ENCODE measurements around the gene KPNA2. TPM values are rescaled to one million over a fixed set of nuclear protein-coding genes. Genes with fewer than 3 reads are reported as not detected.
"Not testable (repeated sequence)": the region's sequence is repeated elsewhere in the genome, so short reads cannot be mapped to it uniquely, and the experiment has no call there.

KPNA2 gene
- total RNA-seq, 2 donors from 2014 or later, result 43.2 to 143 TPM

- Histone ChIP-seq H3K9me3 (no peaks in the 10 kb centered on the region), H3K9ac (ENCODE audit: low read depth in 2 of 2, low read length in 2 of 2) (peak overlapping the region; percentile 63 to 75), H3K36me3 (no peaks in the 10 kb centered on the region), H3K4me1 (no peaks in the 10 kb centered on the region), H3K27me3 (no peaks in the 10 kb centered on the region), H3K4me3 (peak overlapping the region; percentile 98), H3K27ac (peak overlapping the region; percentile 70)
- intact Hi-C loops (cut with DNase I), result no loop called here
- DNase-seq, result no peak
- no peak for TF ChIP-seq CTCF (IDR thresholded peaks at IDR 0.05)
Observed at GRCh38 chr17:68036304-68037147, 991 bp downstream of the KPNA2 start.

- Histone ChIP-seq H3K9me3 (no peaks in the 10 kb centered on the region), H3K9ac (ENCODE audit: low read depth in 2 of 2, low read length in 2 of 2) (no peak overlapping the region), H3K4me3 (no peak overlapping the region), H3K4me1 (no peaks in the 10 kb centered on the region), H3K27ac (no peak overlapping the region), H3K27me3 (no peaks in the 10 kb centered on the region), H3K36me3 (no peaks in the 10 kb centered on the region)
- no peak for DNase-seq
- TF ChIP-seq CTCF (IDR thresholded peaks at IDR 0.05), result no peak
- intact Hi-C loops (cut with DNase I), result no loop called here
Observed at GRCh38 chr17:68047153-68047846, 11.8 kb downstream of the KPNA2 start.

GRCh38 chr17:68047890-68048542 lies 12.5 kb downstream of the KPNA2 start:
- H3K4me1 ChIP-seq, result not testable (repeated sequence)

DNA sequence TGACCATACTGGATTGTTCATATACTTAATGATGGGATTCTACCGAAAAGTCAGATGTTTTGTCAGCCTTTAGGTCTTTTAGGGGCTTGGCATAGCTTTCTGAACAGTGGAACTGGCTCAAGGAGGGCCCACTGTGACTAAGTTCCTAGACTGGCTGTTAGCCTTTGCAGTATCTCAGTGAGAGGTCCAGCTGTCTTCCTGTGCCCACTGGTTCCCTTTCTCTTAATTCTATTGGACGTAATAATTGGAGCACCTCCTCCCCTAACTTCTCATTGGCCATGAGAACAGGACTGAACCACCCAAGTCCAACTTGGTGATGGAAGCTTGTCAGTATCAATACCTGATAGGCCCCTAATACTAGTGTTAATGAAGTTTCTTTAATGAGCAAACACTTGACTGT lies 13.5 kb downstream of the KPNA2 start:
- intact Hi-C loops (cut with DNase I), result no loop called here
- DNase-seq, result no peak
- H3K36me3 ChIP-seq, result no peaks in the 10 kb centered on the region
- no peaks in the 10 kb centered on the region for H3K4me1 ChIP-seq
- H3K9ac ChIP-seq (ENCODE audit: low read depth in 2 of 2, low read length in 2 of 2), result no peak overlapping the region
- no peaks in the 10 kb centered on the region for H3K9me3 ChIP-seq
- TF ChIP-seq CTCF (IDR thresholded peaks at IDR 0.05), result no peak
- no peak overlapping the region for H3K4me3 ChIP-seq
- H3K27ac ChIP-seq, result no peak overlapping the region
- no peaks in the 10 kb centered on the region for H3K27me3 ChIP-seq

More at GRCh38 chr17:68047890-68048542, 12.5 kb downstream of the KPNA2 start:
- H3K27me3 ChIP-seq; H3K9ac ChIP-seq (ENCODE audit: low read depth in 2 of 2, low read length in 2 of 2); H3K36me3 ChIP-seq; intact Hi-C loops (cut with DNase I); H3K27ac ChIP-seq; DNase-seq; H3K9me3 ChIP-seq; H3K4me3 ChIP-seq: not testable (repeated sequence)

DNA sequence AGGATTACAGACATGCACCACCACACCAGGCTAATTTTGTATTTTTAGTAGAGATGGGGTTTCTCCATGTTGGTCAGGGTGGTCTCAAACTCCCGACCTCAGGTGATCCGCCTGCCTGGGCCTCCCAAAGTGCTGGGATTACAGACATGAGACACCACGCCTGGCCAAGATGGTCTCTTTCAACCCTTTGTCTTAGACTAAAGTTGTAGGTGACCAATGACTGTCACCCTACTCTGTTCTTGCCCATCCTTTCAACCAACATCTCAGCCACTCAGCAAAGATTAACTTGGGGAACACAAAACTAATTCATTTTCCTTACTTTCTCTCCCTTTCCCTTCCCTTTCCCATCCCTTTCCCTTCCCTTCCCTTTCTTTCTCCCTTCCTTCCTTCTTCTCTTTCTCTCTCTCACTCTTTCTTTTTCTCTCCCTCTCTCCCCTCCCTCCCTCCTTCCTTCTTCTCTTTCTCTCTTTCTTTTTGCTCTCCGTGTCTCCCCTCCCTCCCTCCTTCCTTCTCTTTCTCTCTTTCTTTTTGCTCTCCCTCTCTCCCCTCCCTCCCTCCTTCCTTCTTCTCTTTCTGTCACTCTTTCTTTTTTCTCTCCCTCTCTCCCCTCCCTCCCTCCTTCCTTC lies 14.4 kb downstream of the KPNA2 start:
- H3K4me1 ChIP-seq; H3K4me3 ChIP-seq; intact Hi-C loops (cut with DNase I); H3K9ac ChIP-seq (ENCODE audit: low read depth in 2 of 2, low read length in 2 of 2); DNase-seq; H3K27ac ChIP-seq; H3K27me3 ChIP-seq; H3K9me3 ChIP-seq; H3K36me3 ChIP-seq: not testable (repeated sequence)

- H3K27me3 ChIP-seq; H3K9me3 ChIP-seq; H3K4me3 ChIP-seq; H3K4me1 ChIP-seq; DNase-seq; H3K9ac ChIP-seq (ENCODE audit: low read depth in 2 of 2, low read length in 2 of 2); H3K27ac ChIP-seq; intact Hi-C loops (cut with DNase I); H3K36me3 ChIP-seq: not testable (repeated sequence)
Observed at GRCh38 chr17:68051321-68052312, 16.1 kb downstream of the KPNA2 start.
